Activated CD4-positive, alpha-beta T cell treated with anti-CD3 and anti-CD28 coated beads, Interleukin-10, Interleukin-2, amounts not matched to agents 100 ng/mL and 50 ng/mL, durations not matched to agents 16 hours and 8 hours (primary cell): Measurements from ENCODE around the gene GADD45B.
"Not testable (repeated sequence)": the region's sequence is repeated elsewhere in the genome, so short reads cannot be mapped to it uniquely, and the experiment has no call there.

Experiments
- DNase-seq: peaks from one replicate; pipeline ENCODE4 v3.0.0-alpha.2; 2020

Gene GADD45B

GRCh38 chr19:2444251-2445002 is 31.5 kb upstream of the GADD45B start:
- no peak for DNase-seq

- no peak for DNase-seq
These were observed 29.5 kb upstream of the GADD45B start for GRCh38 chr19:2446381-2446780.

GRCh38 chr19:2449019-2449418 is 26.9 kb upstream of the GADD45B start:
- no peak for DNase-seq

- no peak for DNase-seq
These were observed 24.8 kb upstream of the GADD45B start for GRCh38 chr19:2451138-2451537.

GRCh38 chr19:2451741-2452140 is 24.2 kb upstream of the GADD45B start:
- DNase-seq: no peak

- DNase-seq: no peak
These were observed 22.4 kb upstream of the GADD45B start for GRCh38 chr19:2453431-2454025.

GRCh38 chr19:2454199-2454961 is 21.5 kb upstream of the GADD45B start:
- DNase-seq: no peak

- DNase-seq: no peak
These were observed 20.7 kb upstream of the GADD45B start for GRCh38 chr19:2454962-2455850.

- peak; percentile 63 for DNase-seq
These were observed 19.9 kb upstream of the GADD45B start for GRCh38 chr19:2455851-2456570.

GRCh38 chr19:2457394-2458037 is 18.4 kb upstream of the GADD45B start:
- no peak for DNase-seq

- no peak for DNase-seq
These were observed 17.9 kb upstream of the GADD45B start for GRCh38 chr19:2458054-2458453.

GRCh38 chr19:2458776-2459175 is 17.2 kb upstream of the GADD45B start:
- DNase-seq: not testable (repeated sequence)

GRCh38 chr19:2460245-2460644 is 15.7 kb upstream of the GADD45B start:
- no peak for DNase-seq

- DNase-seq: peak; percentile 85
These were observed 13.9 kb upstream of the GADD45B start for GRCh38 chr19:2461751-2462634.

- no peak for DNase-seq
These were observed 13.1 kb upstream of the GADD45B start for GRCh38 chr19:2462635-2463421.

- not testable (repeated sequence) for DNase-seq
These were observed 12.2 kb upstream of the GADD45B start for GRCh38 chr19:2463694-2464093.

GRCh38 chr19:2464389-2464788 is 11.5 kb upstream of the GADD45B start:
- no peak for DNase-seq

GRCh38 chr19:2468596-2468995 is 7.3 kb upstream of the GADD45B start:
- DNase-seq: no peak

GRCh38 chr19:2469102-2469914 is 6.6 kb upstream of the GADD45B start:
- DNase-seq: peak; percentile 82
